HG02642 (cell line): ENCODE data around the gene FRS2.
"Not testable (repeated sequence)": the region's sequence is repeated elsewhere in the genome, so short reads cannot be mapped to it uniquely, and the experiment has no call there.

Experiments
- ATAC-seq: cut with Tn5 transposase; IDR thresholded peaks from one replicate; pipeline ENCODE4 v1.9.1; 2021; ENCODE audit warnings: mild to moderate bottlenecking; ENCODE audit not compliant: unreplicated experiment, poor library complexity

Gene FRS2

DNA sequence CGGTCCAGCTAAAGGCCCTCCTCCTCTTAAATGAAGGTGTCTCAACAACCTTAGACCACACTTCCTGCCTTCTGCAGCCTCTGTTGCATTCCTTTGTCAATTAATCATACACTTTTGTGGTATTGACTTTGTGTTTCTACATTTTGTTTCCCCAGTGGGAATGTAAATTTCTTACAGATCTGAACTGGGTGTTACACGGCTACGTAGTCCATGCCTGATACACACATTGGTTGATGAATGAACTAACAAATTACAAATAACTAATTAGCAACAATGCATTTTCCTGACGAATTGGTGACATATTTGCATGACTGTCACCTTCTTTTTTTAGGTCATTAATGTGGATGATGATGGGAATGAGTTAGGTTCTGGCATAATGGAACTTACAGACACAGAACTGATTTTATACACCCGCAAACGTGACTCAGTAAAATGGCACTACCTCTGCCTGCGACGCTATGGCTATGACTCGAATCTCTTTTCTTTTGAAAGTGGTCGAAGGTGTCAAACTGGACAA lies 99.9 kb downstream of the FRS2 start:
- no peak for ATAC-seq

DNA sequence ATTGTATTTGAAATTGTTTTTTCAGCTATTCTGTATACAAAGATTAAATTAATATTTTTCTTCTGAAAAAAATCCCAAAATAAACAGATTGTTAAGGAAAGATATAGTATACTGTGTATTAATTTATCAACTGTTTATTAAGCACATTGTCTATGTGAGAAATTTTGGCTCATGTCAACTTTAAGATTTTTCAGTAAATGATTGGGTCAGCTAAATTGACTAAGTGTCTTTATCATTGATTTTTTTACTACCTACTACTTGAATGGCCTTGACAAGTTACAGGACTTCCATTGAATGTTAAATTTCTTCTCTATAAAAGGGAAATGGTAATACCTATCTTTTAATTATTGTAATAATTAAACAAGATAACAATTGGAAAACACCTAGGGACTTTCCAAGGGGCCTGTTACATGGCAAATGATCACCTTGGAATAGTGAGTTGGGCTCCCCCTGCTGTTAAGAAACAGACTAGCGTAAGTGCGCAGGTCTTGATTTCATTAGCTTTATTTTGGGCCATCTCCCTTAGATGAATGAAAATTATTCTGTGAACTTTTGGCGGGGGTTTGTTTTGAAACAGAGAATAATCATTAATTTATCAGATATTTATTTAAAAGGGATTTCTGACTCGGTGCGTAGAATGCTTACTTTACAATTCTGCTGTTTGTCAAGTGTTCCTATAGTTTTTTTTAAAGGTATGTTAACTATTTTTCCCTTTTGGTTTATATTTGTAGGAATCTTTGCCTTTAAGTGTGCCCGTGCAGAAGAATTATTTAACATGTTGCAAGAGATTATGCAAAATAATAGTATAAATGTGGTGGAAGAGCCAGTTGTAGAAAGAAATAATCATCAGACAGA lies 100.6 kb downstream of the FRS2 start:
- ATAC-seq, result peak; percentile 81

DNA sequence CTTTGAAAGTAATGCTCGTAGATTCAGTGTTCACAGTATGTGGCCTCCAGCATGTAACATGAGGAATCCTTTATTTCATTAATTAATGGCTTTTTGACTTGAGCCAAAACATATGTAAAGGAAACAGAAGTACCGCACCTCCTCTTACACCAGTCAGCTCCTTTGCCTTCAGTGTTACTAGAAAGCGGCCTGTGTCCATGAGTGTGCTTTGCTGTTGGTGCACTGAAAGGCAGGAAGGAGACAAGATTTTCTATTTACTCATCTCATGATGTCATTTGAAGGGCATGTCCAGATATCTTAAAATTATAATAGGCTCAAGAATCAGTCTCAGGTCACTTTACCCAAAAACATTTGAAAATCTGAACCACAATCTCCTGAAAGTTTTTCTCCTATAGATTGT lies 105.2 kb downstream of the FRS2 start:
- ATAC-seq, result no peak

DNA sequence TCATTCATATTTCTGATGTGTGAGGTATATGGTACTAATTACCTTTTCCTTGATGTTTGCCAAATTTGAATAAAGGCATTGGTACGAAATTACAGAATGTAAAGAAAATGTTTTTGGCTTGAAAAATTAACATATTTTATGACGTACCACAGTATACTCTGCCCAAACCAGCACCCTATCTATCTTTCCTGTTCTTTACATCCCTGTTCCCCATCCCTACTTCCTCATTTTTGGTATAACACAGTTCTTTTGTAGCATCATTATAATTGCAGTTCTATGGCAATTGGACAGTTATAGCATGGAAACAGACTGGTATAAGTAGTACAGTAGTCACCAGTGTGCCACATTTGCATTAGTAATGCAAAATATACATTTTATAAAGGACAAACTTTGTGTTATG lies 108.1 kb downstream of the FRS2 start:
- ATAC-seq, result no peak

DNA sequence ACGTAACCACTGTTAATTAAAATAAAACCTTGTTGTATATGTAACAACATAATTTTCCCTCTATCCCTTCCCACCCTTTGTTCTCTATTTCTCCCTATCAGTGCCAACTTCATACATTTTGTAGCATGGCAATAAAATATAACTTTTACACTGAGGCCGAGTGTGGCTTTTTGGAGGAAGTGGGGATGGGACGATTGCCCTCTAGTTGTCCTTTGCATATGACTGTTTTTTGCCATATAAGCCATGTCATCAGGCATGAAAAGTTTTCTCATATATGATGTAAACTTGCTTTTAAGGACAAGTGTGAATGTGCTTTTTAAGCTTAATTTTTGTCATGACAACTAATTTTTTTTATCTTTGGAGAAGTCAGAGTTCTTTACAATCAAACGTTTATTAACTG lies 108.8 kb downstream of the FRS2 start:
- no peak for ATAC-seq

DNA sequence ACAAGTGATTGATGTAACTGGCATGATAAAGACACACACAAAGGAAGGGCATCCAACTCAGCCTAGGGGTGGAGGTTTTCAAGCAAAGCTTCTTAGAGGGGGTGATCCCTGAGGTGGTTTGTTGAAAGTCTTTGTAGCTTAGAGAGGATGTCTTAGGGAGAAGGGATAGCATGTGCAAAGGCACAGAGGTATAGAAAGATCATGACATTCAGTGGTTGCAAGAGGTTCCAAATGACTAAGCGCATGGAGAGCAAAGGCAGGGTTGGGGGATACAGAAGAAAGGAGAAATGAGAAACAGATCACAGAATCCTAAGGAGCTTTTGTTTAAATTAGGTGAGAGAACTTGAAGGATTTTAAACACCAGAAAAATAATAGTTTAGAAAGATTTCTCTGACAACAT lies 109.9 kb downstream of the FRS2 start:
- ATAC-seq, result no peak

DNA sequence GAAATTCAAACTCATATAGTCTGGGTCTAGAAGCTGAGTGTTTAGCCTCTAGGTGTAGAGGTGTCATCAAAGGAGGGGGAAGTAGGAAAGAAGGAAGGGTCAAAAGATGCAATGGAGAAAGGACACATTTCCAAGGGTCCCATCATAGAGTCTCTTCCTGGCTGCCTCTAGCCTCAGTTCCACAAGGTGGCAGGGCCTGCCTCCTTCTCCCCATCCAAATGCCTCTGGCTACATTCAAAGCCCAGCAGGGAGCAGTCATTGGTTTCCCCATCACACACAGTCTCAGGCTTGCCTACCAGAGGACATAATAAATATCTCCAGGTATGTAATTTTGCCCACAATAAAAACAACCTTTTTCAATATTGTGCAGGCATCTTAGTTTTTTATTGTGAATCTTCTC lies 113.0 kb downstream of the FRS2 start:
- ATAC-seq, result no peak

DNA sequence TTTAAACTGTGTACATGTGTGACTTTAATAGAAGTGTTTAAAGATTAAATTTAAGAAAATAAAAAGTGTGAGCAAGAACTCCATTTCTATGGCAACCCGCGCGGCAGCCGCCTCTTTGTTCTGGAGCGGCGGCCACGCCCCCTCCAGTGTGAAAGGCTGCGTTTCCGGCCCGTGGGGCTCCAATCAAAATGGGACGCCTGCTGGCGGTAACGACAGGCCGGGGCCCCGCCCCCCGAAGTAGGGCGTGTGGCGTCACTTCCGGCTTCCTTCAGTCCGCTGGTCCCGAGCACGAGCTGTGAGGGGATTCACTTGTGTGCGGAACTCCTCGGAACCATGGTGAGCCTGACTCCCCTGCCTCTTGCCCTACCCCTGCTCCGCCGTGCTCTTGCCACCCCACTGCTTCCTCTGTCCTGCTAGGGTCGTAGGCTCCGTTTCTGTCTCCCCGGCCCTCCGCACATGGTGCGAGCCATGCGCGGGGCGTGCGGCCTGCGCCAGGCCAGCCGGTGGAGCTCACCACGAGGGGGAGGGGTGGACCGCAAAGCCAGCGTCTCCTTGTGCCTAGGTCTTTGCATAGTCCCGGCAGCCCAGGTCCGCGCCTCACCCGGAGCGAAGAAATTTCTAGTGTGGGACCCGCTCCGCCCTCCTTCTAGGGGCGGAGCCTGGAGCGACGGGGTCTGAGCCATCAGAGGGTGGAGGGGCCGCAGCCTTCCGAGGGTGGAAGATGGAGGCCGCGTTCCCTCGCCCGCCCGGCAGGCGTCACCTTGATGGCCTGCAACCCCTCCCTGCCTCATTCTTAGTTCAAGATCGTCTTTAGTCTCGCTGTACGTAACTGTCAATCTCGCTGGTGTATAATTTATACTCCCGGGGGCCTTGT lies 115.2 kb downstream of the FRS2 start, which contains the start of gene CCT2:
Gene CCT2 (plus strand): TSS at position 271 of the 874 bp plus-strand sequence. CDS start 63 bp downstream, at position 334.
- ATAC-seq, result peak; percentile 97

DNA sequence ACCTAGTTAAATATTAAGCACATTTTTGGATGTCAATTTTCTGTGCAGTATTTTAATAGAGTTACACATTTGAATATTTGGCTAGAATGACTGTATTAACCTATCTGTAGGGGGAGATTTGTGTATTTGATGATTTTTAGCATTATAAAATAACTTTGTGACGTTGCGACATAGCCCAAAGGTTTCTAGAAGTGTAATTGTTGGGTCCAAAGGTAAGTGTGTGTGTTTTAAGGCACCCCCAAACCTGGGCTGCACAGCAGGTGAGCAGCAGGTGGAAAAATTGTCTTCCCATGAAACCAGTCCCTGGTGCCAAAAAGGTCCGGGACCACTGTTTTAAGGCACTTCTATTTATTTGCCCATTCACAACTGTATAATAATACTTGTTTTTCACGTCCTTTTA lies 118.3 kb downstream of the FRS2 start:
- ATAC-seq, result no peak

DNA sequence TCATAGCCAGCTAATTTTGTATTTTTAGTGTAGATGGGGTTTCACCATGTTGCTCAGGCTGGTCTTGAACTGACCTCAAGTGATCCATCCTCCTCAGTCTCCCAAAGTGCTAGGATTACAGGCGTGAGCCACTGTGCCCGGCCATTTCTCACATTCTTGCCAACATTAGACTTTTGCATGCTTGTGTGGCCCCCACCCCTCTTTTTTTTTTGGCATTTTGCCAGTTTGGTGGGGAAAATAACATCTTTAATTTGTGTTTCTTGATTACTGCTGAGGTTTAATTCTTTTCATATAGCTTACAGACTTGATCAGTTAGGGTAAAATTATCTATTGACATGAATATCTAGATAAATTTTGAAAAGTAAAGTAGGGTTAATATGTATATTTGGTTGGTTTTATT lies 118.9 kb downstream of the FRS2 start:
- ATAC-seq, result no peak

DNA sequence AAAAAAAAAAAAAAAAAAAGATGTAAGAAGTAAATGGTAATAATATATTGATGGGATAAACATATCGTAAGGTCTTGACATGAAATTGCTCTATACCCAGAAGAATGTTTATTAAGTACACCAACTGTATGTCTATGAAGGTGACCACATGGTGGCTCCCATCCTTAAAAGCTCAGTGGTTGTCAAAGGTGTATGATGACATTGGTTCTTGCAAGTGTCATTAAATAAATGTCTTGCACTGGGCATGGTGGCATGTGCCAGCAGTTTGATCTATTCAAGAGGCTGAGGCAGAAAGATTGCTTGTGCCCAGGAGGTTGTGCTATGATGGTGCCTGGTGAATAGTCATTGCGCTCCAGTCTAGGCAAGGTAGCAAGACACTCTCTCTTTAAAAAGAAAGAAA lies 125.5 kb downstream of the FRS2 start:
- no peak for ATAC-seq

DNA sequence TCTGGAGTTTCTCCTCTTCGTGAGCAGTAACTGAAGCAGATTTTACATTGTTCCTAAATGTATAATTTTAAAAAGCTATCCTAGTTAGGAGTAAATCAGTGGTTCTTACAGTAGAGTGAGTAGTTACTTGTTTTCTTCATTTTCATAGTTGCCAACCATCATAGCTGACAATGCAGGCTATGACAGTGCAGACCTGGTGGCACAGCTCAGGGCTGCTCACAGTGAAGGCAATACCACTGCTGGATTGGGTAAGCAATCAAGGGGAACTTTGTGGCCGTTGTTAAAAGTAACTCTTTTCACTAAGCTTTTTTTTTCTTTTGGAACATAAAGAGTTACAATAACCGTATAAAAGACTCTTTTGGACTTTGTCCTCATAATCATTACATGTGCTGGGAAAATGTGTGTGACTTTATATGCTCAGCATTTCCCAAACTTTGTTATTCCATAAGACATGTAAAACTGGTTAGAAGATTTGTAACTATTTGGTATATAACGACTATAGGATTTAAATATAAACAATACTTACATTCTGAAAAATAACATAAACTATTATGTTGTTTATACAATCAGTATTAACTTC lies 128.1 kb downstream of the FRS2 start:
- ATAC-seq, result no peak

DNA sequence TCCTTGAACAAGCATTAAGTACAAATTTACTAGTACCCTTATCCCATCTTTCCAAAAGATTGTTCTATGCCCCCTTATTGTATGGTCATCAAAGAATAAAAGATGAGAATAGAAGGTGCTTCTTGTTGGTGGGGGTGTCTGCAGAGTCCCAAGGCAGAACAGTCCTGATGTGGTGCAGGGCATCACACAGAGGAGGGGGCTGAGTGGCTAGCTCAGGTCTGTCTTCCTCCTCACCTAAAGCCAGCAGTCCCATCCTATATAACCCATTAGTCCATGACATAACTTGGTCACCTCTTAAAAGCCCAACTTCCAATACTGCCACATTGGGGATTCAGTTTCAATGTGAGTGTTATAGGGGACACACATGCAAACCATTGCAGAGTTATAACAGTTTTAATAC lies 130.6 kb downstream of the FRS2 start:
- no peak for ATAC-seq

DNA sequence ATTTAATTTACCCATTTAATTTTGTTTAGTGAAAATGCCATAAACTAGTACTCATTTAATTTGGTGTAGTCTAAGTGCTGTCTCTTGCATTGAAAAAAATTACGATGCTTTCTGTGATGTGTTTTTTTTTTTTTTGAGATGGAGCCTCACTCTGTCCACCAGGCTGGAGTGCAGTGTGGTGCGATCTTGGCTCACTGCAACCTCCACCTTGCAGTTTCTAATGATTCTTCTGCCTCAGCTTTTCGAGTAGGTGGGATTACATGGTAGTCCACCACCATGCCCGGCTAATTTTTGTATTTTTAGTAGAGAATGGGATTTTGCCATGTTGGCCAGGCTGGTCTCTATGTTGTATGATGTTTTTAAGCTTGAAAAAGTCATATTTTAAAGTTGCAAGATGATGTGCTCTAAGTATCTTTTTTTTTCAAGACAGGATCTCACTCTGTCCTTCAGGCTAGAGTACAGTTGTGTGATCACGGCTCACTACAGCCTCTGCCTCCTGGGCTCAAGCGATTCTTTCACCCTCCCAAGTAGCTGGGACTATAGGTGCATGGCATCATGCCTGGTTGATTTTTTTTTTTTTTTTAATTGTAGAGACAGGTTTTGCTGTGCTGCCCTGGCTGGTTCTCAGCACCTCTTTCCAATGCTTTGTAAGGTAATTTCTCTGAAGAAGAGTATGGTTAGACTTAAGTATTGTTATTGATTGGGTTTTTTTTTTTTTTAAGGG lies 131.9 kb downstream of the FRS2 start:
- no peak for ATAC-seq

DNA sequence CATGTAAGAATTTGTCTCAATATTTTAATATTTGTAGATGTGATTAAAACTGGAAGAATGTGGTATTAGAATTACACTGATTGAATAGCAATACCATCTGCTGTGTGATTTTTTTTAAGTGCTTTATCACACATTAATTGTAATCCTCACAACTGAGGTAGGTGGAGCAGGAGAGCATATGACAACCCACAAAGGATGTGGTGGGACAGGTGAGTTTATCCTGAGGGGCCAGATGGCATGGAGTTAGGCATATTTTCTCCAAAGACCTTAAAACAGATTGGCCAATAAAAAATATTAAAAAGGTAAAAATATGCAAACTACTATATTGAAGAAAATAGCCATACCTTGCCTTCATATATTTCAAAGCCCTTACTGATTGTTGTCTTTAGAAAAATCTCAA lies 132.8 kb downstream of the FRS2 start:
- ATAC-seq, result no peak

DNA sequence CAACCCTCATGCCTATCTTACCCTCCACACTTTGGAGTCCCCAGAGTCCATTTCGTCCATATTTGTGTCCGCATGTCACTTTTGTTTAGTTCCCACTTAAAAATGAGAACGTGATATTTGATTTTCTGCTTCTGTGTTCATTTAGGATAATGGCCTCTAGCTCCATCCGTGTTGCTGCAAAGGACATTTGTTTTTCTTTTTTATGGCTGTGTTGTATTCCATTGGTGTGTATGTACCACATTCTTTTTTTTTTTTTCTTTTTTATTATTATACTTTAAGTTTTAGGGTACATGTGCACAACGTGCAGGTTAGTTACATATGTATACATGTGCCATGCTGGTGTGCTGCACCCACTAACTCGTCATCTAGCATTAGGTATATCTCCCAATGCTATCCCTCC lies 133.4 kb downstream of the FRS2 start:
- not testable (repeated sequence) for ATAC-seq

DNA sequence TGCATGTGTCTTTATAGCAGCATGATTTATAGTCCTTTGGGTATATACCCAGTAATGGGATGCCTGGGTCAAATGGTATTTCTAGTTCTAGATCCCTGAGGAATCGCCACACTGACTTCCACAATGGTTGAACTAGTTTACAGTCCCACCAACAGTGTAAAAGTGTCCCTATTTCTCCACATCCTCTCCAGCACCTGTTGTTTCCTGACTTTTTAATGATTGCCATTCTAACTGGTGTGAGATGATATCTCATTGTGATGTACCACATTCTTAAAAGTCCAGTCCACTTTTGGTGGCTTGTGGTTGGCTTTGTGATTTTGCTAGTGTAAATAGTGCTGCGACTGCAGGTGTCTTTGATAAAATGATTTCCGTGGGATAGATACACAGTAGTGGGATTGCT lies 134.1 kb downstream of the FRS2 start:
- ATAC-seq, result not testable (repeated sequence)

DNA sequence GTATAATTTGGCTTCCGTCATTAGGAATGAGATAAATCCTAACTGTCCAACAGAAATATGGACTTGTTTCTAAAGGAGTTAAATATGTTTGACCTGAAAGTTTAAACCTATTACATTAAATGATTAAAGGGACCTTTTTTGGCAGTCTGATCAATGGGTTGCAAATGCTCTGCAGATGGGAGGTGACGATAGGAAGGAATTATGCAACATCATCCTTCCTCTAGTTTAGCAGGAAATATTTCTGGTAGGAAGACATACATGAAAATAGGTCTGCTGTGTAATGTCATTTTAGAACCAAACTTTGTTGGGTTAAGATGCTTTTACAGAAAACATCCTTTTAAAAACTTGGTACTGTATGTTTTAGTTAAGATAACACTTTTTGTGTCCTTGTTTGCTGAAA lies 137.9 kb downstream of the FRS2 start:
- no peak for ATAC-seq

DNA sequence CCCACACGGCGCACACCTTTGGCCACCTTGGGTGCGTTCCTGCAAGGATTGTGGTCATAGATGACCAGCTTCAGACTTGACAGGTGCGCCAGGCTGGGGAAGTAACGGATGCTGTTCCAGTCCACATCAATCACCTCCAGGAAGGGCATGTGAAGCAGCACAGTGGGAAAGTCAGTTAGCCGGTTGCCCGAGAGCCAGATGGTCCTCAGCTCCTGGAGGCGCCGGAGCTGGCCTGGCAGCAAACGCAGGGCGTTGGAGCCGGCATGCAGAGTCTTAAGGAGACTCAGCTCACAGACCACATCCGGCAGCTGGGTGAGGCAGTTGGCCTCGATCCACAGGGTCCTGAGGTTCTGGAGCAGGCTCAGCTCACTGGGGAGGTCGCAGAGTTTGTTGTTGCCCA lies 139.9 kb downstream of the FRS2 start:
- ATAC-seq, result no peak

DNA sequence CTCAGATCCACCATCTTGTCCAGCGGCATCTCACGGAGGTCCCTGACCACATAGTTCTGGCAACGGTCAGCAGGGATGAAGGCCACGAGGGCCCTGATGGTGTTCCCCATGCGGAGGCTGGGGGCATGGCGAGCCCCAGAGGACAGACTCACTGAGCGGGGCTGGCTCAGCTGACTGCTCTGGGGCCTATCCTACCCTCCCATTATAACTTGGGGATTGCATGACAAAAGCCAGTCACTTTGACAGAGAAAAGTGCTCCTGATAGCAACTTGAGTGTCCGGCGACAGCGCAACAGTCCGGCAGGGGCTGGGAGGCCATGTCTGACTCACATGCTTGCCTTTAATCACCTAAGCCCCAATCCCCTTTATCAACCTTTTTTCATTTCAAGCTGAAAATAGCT lies 140.5 kb downstream of the FRS2 start, which contains the start of gene LRRC10:
Gene LRRC10 (minus strand): TSS at position 179 of the 400 bp plus-strand sequence. CDS start 69 bp downstream, at position 110.
- no peak for ATAC-seq
